GM23338 (cell line): Measurements from ENCODE around the gene NME9. TPM values are rescaled to one million over a fixed set of nuclear protein-coding genes. Genes with fewer than 3 reads are reported as not detected.

ENCODE experiments used
- ATAC-seq: fragments of 200-7000 bp; cut with Tn5 transposase; 3 replicates; pipeline ENCODE4 v1.9.1; 2020
- DNase-seq: peaks from one replicate; pipeline ENCODE4 v3.0.0-alpha.2; 2015; ENCODE audit warnings: low spot score
- H2AFZ ChIP-seq: fragments of 200-600 bp; sonication (generic); 2 replicates; pipeline ENCODE4 v1.8.0; 2016; ENCODE audit warnings: antibody characterized with exemption, mild to moderate bottlenecking, moderate library complexity
- H3F3A ChIP-seq: fragments of 200-600 bp; sonication (generic); replicated peaks from 2 replicates; pipeline ENCODE4 v1.8.0; 2017; ENCODE audit warnings: antibody characterized with exemption, mixed run types, low read depth
- H3K27ac ChIP-seq: fragments of 200-600 bp; sonication (generic); 2 replicates; pipeline ENCODE4 v1.6.1; 2016; ENCODE audit warnings: low read depth
- H3K27me3 ChIP-seq: fragments of 200-600 bp; sonication (generic); 2 replicates; pipeline ENCODE4 v1.8.0; 2016; ENCODE audit warnings: mild to moderate bottlenecking, mixed run types, moderate library complexity; ENCODE audit not compliant: insufficient read depth
- H3K36me3 ChIP-seq: fragments of 200-600 bp; sonication (generic); 2 replicates; pipeline ENCODE4 v1.8.0; 2016; ENCODE audit warnings: mild to moderate bottlenecking; ENCODE audit not compliant: insufficient read depth
- H3K4me1 ChIP-seq: fragments of 200-600 bp; sonication (generic); 2 replicates; pipeline ENCODE4 v1.8.0; 2016; ENCODE audit warnings: mild to moderate bottlenecking, moderate library complexity; ENCODE audit not compliant: insufficient read depth
- H3K4me2 ChIP-seq: fragments of 200-600 bp; sonication (generic); 2 replicates; pipeline ENCODE4 v1.7.1; 2017; ENCODE audit warnings: mixed run types
- H3K4me3 ChIP-seq: fragments of 200-600 bp; sonication (generic); 2 replicates; pipeline ENCODE4 v1.6.1; 2016; ENCODE audit warnings: mixed run types
- H3K79me2 ChIP-seq: fragments of 200-600 bp; sonication (generic); replicated peaks from 2 replicates; pipeline ENCODE4 v1.8.0; 2017; ENCODE audit warnings: mild to moderate bottlenecking; ENCODE audit not compliant: insufficient read depth
- H3K9me2 ChIP-seq: fragments of 200-600 bp; sonication (generic); 2 replicates; pipeline ENCODE4 v1.8.0; 2017; ENCODE audit not compliant: insufficient read depth
- H4K20me1 ChIP-seq: fragments of 200-600 bp; sonication (generic); replicated peaks from 2 replicates; pipeline ENCODE4 v1.8.0; 2017; ENCODE audit warnings: mild to moderate bottlenecking; ENCODE audit not compliant: insufficient read depth
- H3K27ac Mint-ChIP-seq: 2 replicates; pipeline ENCODE4 v1.8.0; 2020; ENCODE audit warnings: inconsistent platforms, mild to moderate bottlenecking, moderate library complexity, mixed read lengths
- H3K27me3 Mint-ChIP-seq: 3 replicates; pipeline ENCODE4 v1.8.0; 2022; ENCODE audit warnings: low read depth, mild to moderate bottlenecking, moderate library complexity, mixed read lengths, inconsistent platforms; ENCODE audit not compliant: insufficient read depth, poor library complexity
- H3K36me3 Mint-ChIP-seq: 3 replicates; pipeline ENCODE4 v1.8.0; 2021; ENCODE audit warnings: low read depth, mild to moderate bottlenecking, inconsistent platforms, moderate library complexity, mixed read lengths
- H3K4me1 Mint-ChIP-seq: 3 replicates; pipeline ENCODE4 v1.8.0; 2020; ENCODE audit warnings: mild to moderate bottlenecking, inconsistent platforms, mixed read lengths
- H3K4me3 Mint-ChIP-seq: 3 replicates; pipeline ENCODE4 v1.8.0; 2021; ENCODE audit warnings: moderate library complexity, mild to moderate bottlenecking, inconsistent platforms, mixed read lengths
- H3K9me3 Mint-ChIP-seq: 3 replicates; pipeline ENCODE4 v1.8.0; 2020; ENCODE audit warnings: moderate library complexity, mild to moderate bottlenecking, inconsistent platforms, mixed read lengths
- CREB1 ChIP-seq: fragments of 250-450 bp; sonication (Bioruptor Pico); IDR thresholded peaks from 2 replicates; pipeline ENCODE4 v1.5.0; 2020; ENCODE audit warnings: low read depth, mild to moderate bottlenecking, moderate library complexity
- EZH2 ChIP-seq: fragments of 200-600 bp; sonication (generic); IDR thresholded peaks from one replicate; pipeline ENCODE4 v1.8.0; 2017; ENCODE audit warnings: antibody characterized with exemption, mild to moderate bottlenecking, low read depth; ENCODE audit not compliant: unreplicated experiment
- EZH2phosphoT487 ChIP-seq: fragments of 200-600 bp; sonication (generic); IDR thresholded peaks from one replicate; pipeline ENCODE4 v1.8.1; 2018; ENCODE audit warnings: antibody characterized with exemption; ENCODE audit not compliant: unreplicated experiment
- STAT1 ChIP-seq: IDR thresholded peaks from one replicate; pipeline ENCODE4 v1.6.1; 2016; ENCODE audit warnings: antibody characterized with exemption; ENCODE audit not compliant: unreplicated experiment
- ZNF331 ChIP-seq: fragments of 250-450 bp; sonication (Bioruptor Pico); IDR thresholded peaks from 2 replicates; pipeline ENCODE4 v1.5.0; 2020; ENCODE audit warnings: low read depth, mild to moderate bottlenecking, moderate library complexity
- polyA plus RNA-seq: library from polyadenylated mRNA; unstranded; fragments of >200 nt; fragmentation: Nextera tagmentation; extraction: Ambion mirVana; gene quantifications from 2 replicates; pipeline ENCODE4 v1.2.1, GENCODE V29; 2016
- total RNA-seq: library from RNA; depleted of rRNA; stranded (reverse); fragments of >200 nt; shearing (Covaris generic); gene quantifications from 2 replicates; pipeline ENCODE4 v1.2.3, GENCODE V29; 2014
- TF ChIP-seq, protein P1 (sequence below): fragments of 250-450 bp; sonication (Bioruptor Pico); IDR thresholded peaks from 2 replicates; pipeline ENCODE4 v1.5.0; 2020; ENCODE audit warnings: mild to moderate bottlenecking, moderate library complexity

Gene NME9
- total and polyA plus RNA-seq, 2 experiments from 2014 or later: 0.14 to 2.0 TPM

- no peaks in the 10 kb centered on the region for H3K4me1 ChIP-seq
- TF ChIP-seq EZH2 (no peak), CREB1 (CRISPR knock-in tag) (no peak), STAT1 (no peak), ZNF331 (CRISPR knock-in tag) (no peak), EZH2phosphoT487 (no peak)
- TF ChIP-seq, protein P1, sequence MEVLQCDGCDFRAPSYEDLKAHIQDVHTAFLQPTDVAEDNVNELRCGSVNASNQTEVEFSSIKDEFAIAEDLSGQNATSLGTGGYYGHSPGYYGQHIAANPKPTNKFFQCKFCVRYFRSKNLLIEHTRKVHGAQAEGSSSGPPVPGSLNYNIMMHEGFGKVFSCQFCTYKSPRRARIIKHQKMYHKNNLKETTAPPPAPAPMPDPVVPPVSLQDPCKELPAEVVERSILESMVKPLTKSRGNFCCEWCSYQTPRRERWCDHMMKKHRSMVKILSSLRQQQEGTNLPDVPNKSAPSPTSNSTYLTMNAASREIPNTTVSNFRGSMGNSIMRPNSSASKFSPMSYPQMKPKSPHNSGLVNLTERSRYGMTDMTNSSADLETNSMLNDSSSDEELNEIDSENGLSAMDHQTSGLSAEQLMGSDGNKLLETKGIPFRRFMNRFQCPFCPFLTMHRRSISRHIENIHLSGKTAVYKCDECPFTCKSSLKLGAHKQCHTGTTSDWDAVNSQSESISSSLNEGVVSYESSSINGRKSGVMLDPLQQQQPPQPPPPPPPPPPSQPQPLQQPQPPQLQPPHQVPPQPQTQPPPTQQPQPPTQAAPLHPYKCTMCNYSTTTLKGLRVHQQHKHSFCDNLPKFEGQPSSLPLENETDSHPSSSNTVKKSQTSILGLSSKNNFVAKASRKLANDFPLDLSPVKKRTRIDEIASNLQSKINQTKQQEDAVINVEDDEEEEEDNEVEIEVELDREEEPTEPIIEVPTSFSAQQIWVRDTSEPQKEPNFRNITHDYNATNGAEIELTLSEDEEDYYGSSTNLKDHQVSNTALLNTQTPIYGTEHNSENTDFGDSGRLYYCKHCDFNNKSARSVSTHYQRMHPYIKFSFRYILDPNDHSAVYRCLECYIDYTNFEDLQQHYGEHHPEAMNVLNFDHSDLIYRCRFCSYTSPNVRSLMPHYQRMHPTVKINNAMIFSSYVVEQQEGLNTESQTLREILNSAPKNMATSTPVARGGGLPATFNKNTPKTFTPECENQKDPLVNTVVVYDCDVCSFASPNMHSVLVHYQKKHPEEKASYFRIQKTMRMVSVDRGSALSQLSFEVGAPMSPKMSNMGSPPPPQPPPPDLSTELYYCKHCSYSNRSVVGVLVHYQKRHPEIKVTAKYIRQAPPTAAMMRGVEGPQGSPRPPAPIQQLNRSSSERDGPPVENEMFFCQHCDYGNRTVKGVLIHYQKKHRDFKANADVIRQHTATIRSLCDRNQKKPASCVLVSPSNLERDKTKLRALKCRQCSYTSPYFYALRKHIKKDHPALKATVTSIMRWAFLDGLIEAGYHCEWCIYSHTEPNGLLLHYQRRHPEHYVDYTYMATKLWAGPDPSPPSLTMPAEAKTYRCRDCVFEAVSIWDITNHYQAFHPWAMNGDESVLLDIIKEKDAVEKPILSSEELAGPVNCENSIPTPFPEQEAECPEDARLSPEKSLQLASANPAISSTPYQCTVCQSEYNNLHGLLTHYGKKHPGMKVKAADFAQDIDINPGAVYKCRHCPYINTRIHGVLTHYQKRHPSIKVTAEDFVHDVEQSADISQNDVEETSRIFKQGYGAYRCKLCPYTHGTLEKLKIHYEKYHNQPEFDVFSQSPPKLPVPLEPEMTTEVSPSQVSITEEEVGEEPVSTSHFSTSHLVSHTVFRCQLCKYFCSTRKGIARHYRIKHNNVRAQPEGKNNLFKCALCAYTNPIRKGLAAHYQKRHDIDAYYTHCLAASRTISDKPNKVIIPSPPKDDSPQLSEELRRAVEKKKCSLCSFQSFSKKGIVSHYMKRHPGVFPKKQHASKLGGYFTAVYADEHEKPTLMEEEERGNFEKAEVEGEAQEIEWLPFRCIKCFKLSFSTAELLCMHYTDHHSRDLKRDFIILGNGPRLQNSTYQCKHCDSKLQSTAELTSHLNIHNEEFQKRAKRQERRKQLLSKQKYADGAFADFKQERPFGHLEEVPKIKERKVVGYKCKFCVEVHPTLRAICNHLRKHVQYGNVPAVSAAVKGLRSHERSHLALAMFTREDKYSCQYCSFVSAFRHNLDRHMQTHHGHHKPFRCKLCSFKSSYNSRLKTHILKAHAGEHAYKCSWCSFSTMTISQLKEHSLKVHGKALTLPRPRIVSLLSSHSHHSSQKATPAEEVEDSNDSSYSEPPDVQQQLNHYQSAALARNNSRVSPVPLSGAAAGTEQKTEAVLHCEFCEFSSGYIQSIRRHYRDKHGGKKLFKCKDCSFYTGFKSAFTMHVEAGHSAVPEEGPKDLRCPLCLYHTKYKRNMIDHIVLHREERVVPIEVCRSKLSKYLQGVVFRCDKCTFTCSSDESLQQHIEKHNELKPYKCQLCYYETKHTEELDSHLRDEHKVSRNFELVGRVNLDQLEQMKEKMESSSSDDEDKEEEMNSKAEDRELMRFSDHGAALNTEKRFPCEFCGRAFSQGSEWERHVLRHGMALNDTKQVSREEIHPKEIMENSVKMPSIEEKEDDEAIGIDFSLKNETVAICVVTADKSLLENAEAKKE (CRISPR knock-in tag): no peak
- no peak for DNase-seq
- no peaks in the 10 kb centered on the region for H3K79me2 ChIP-seq
- no peaks in the 10 kb centered on the region; the same call in 1 of the 2 replicates for H3K36me3 ChIP-seq
- H3K27me3 Mint-ChIP-seq: peaks cover 5% of the 10 kb centered on the region
- no peak for ATAC-seq
- H3F3A ChIP-seq: no peaks in the 10 kb centered on the region
- no peaks in the 10 kb centered on the region; the same call in 2 of the 3 replicates for H3K9me3 Mint-ChIP-seq
- H3K4me3 Mint-ChIP-seq: no peak overlapping the region
- no peak overlapping the region for H3K4me2 ChIP-seq
- H2AFZ ChIP-seq: no peak overlapping the region
- H3K27ac ChIP-seq: no peak overlapping the region
- no peak overlapping the region for H3K27ac Mint-ChIP-seq
- 0 out of 2 replicates have a peak, but pooled peaks cover 2% of the 10 kb centered on the region for H3K9me2 ChIP-seq
- H3K27me3 ChIP-seq: no peaks in the 10 kb centered on the region
- H3K4me3 ChIP-seq: no peak overlapping the region
- H4K20me1 ChIP-seq: no peaks in the 10 kb centered on the region
- H3K36me3 Mint-ChIP-seq: peaks cover 9% of the 10 kb centered on the region; the same call in 2 of the 3 replicates
- peaks cover 12% of the 10 kb centered on the region for H3K4me1 Mint-ChIP-seq
Observed at GRCh38 chr3:138374573-138375134, 45.0 kb upstream of the NME9 start.
